ENCODE results near the gene NOTCH1.

Gene NOTCH1

GRCh38 chr9:136474974-136475865, 70.6 kb downstream of the NOTCH1 start:
- no peak for TF ChIP-seq CTCF (IDR thresholded peaks at IDR 0.05; ENCODE audit: low read depth, low read length)
- Histone ChIP-seq H3K4me3 (ENCODE audit: low read depth, low read length) (no peak overlapping the region), H3K27me3 (ENCODE audit: insufficient read depth, low read depth, severe bottlenecking) (no peaks in the 10 kb centered on the region), H3K27ac (no peak overlapping the region), H3K9me3 (ENCODE audit: severe bottlenecking) (no peaks in the 10 kb centered on the region), H3K36me3 (peaks cover 90% of the 10 kb centered on the region)
- DNase-seq = no peak

- no peak for DNase-seq
- no peak overlapping the region for H3K4me3 ChIP-seq (ENCODE audit: low read depth, low read length)
- no peaks in the 10 kb centered on the region for H3K27me3 ChIP-seq (ENCODE audit: insufficient read depth, low read depth, severe bottlenecking)
- peaks cover 97% of the 10 kb centered on the region for H3K36me3 ChIP-seq
- no peak overlapping the region for H3K27ac ChIP-seq
- H3K9me3 ChIP-seq (ENCODE audit: severe bottlenecking) = no peaks in the 10 kb centered on the region
- TF ChIP-seq CTCF (IDR thresholded peaks at IDR 0.05; ENCODE audit: low read depth, low read length) = no peak
These were observed 71.7 kb downstream of the NOTCH1 start for GRCh38 chr9:136474021-136474640.

GRCh38 chr9:136473354-136473721, 72.5 kb downstream of the NOTCH1 start:
- H3K27ac ChIP-seq = no peak overlapping the region
- TF ChIP-seq CTCF (IDR thresholded peaks at IDR 0.05; ENCODE audit: low read depth, low read length) = no peak
- no peak overlapping the region for H3K4me3 ChIP-seq (ENCODE audit: low read depth, low read length)
- no peaks in the 10 kb centered on the region for H3K27me3 ChIP-seq (ENCODE audit: insufficient read depth, low read depth, severe bottlenecking)
- DNase-seq = no peak
- no peaks in the 10 kb centered on the region for H3K9me3 ChIP-seq (ENCODE audit: severe bottlenecking)
- peaks cover 97% of the 10 kb centered on the region for H3K36me3 ChIP-seq

GRCh38 chr9:136472640-136473353, 73.1 kb downstream of the NOTCH1 start:
- DNase-seq = no peak
- TF ChIP-seq CTCF (IDR thresholded peaks at IDR 0.05; ENCODE audit: low read depth, low read length) = no peak
- H3K27ac ChIP-seq = no peak overlapping the region
- peaks cover 100% of the 10 kb centered on the region for H3K36me3 ChIP-seq
- H3K4me3 ChIP-seq (ENCODE audit: low read depth, low read length) = no peak overlapping the region
- no peaks in the 10 kb centered on the region for H3K9me3 ChIP-seq (ENCODE audit: severe bottlenecking)
- no peaks in the 10 kb centered on the region for H3K27me3 ChIP-seq (ENCODE audit: insufficient read depth, low read depth, severe bottlenecking)

GRCh38 chr9:136471802-136472487, 73.9 kb downstream of the NOTCH1 start:
- H3K27ac ChIP-seq = no peak overlapping the region
- H3K27me3 ChIP-seq (ENCODE audit: insufficient read depth, low read depth, severe bottlenecking) = no peaks in the 10 kb centered on the region
- TF ChIP-seq CTCF (IDR thresholded peaks at IDR 0.05; ENCODE audit: low read depth, low read length) = no peak
- H3K36me3 ChIP-seq = peaks cover 100% of the 10 kb centered on the region
- no peak for DNase-seq
- no peak overlapping the region for H3K4me3 ChIP-seq (ENCODE audit: low read depth, low read length)
- H3K9me3 ChIP-seq (ENCODE audit: severe bottlenecking) = no peaks in the 10 kb centered on the region
